ENCODE data around the gene VWA5B1. TPM values are rescaled to one million over a fixed set of nuclear protein-coding genes. Genes with fewer than 3 reads are reported as not detected.

VWA5B1 gene
- total RNA-seq, 1 experiment from 2014 or later: not detected

DNA sequence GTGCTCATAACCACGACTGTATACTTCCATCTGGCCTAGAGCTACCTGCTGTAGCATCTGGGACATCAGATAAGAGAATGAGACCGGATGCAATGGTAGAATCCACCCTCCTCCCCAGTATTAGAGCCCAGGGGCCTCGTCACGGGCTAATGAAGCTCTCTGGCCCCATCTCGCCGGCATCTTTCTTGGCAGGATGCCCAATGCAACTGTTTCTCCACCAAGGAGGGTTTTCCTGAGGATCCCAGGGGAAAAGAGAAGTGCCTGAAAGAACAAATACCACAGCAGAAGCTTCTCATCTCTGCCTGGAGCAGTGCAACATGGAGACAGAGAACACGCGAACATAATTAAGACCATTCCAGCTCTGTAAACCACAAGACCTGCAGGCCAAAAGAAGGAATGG is 80.0 kb downstream of the VWA5B1 start:
- ChIA-PET CTCF (no interaction called here), POLR2A (ENCODE audit: unreplicated experiment) (no interaction called here)
- Histone ChIP-seq H3K79me2 (ENCODE audit: low read length) (no peaks in the 10 kb centered on the region), H2AFZ (ENCODE audit: low read length) (no peak overlapping the region), H3K4me1 (ENCODE audit: insufficient read depth, low read length) (peaks cover 15% of the 10 kb centered on the region), H3K27ac (ENCODE audit: low read length) (no peak overlapping the region), H3K9me3 (ENCODE audit: low read length) (no peaks in the 10 kb centered on the region), H3K4me3 (ENCODE audit: low read length) (no peak overlapping the region), H3K9me2 (replicated peaks; ENCODE audit: low read length) (no peaks in the 10 kb centered on the region), H3K36me3 (ENCODE audit: low read depth, low read length) (no peaks in the 10 kb centered on the region), H4K20me1 (ENCODE audit: low read length) (no peaks in the 10 kb centered on the region), H3K9ac (ENCODE audit: low read length) (no peak overlapping the region), H3K27me3 (ENCODE audit: low read length) (peaks cover 21% of the 10 kb centered on the region), H3K4me2 (ENCODE audit: low read length) (no peak overlapping the region), H3F3A (ENCODE audit: low read length, unreplicated experiment) (no peaks in the 10 kb centered on the region)
- BruUV-seq (replicated peaks): no TSS peak
- no peak for DNase-seq
- intact Hi-C loops (cut with micrococcal nuclease): no loop called here
- ATAC-seq: no peak
- no peak for TF ChIP-seq EZH2 (IDR thresholded peaks at IDR 0.05; ENCODE audit: low read length, unreplicated experiment)
- TF ChIP-seq, protein P1, sequence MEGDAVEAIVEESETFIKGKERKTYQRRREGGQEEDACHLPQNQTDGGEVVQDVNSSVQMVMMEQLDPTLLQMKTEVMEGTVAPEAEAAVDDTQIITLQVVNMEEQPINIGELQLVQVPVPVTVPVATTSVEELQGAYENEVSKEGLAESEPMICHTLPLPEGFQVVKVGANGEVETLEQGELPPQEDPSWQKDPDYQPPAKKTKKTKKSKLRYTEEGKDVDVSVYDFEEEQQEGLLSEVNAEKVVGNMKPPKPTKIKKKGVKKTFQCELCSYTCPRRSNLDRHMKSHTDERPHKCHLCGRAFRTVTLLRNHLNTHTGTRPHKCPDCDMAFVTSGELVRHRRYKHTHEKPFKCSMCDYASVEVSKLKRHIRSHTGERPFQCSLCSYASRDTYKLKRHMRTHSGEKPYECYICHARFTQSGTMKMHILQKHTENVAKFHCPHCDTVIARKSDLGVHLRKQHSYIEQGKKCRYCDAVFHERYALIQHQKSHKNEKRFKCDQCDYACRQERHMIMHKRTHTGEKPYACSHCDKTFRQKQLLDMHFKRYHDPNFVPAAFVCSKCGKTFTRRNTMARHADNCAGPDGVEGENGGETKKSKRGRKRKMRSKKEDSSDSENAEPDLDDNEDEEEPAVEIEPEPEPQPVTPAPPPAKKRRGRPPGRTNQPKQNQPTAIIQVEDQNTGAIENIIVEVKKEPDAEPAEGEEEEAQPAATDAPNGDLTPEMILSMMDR (conservative IDR thresholded peaks at IDR 0.05; ENCODE audit: low read depth, low read length): no peak
- TF ChIP-seq EZH2phosphoT487 (IDR thresholded peaks at IDR 0.05; ENCODE audit: borderline replicate concordance, low read length): no peak

DNA sequence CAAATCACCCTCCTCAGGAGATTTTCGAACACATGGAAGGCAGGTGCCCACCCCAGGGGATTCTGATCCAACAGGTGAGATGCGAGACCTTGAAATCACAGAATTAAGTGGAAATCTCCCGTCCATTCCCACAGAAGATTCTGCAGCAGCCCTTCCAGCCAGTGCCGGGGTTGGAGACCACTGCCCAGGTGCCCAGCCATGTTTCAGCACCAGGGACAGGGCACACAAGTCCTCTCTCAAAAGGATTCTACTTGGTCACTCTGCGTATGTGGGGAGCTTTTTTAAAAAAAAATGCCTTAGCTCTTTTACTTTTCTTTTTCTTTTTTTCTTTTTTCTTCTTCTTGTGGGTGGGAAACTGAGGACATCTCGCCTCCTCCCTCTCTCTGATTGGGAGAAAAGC is 80.7 kb downstream of the VWA5B1 start:
- Histone ChIP-seq H3K36me3 (ENCODE audit: low read depth, low read length) (no peaks in the 10 kb centered on the region), H2AFZ (ENCODE audit: low read length) (no peak overlapping the region), H3K4me3 (ENCODE audit: low read length) (no peak overlapping the region), H3K4me2 (ENCODE audit: low read length) (no peak overlapping the region), H3K79me2 (ENCODE audit: low read length) (no peaks in the 10 kb centered on the region), H3K9ac (ENCODE audit: low read length) (no peak overlapping the region), H3K9me3 (ENCODE audit: low read length) (no peaks in the 10 kb centered on the region), H3K27me3 (ENCODE audit: low read length) (peaks cover 14% of the 10 kb centered on the region), H3K4me1 (ENCODE audit: insufficient read depth, low read length) (peaks cover 15% of the 10 kb centered on the region), H4K20me1 (ENCODE audit: low read length) (no peaks in the 10 kb centered on the region), H3K27ac (ENCODE audit: low read length) (no peak overlapping the region), H3K9me2 (replicated peaks; ENCODE audit: low read length) (no peaks in the 10 kb centered on the region), H3F3A (ENCODE audit: low read length, unreplicated experiment) (no peaks in the 10 kb centered on the region)
- intact Hi-C loops (cut with micrococcal nuclease): no loop called here
- ChIA-PET POLR2A (ENCODE audit: unreplicated experiment) (no interaction called here), CTCF (no interaction called here)
- ATAC-seq (no peak), DNase-seq (peak; percentile 18)
- TF ChIP-seq EZH2phosphoT487 (IDR thresholded peaks at IDR 0.05; ENCODE audit: borderline replicate concordance, low read length) (no peak), EZH2 (IDR thresholded peaks at IDR 0.05; ENCODE audit: low read length, unreplicated experiment) (no peak)
- TF ChIP-seq, protein P1 (conservative IDR thresholded peaks at IDR 0.05; ENCODE audit: low read depth, low read length): no peak
- BruUV-seq (replicated peaks): no TSS peak

DNA sequence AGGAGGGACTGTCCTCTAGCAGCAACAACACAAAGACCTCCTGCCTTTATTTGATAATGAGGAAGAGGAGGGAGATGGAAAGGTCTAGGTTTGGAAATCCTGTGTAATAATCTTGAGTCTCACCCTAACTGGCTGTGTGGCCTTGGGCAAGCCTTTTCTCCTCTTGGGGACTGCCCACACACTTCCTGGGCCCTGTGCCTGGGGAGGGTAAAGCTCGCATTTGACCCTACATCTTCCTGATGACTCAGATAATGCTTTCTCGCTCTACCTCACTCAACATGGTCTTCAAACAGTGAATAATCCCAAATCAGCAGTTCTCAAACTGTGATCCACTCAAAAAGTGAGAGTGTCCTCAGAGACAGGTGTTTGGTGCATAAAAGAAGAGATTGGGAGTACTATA is 81.2 kb downstream of the VWA5B1 start:
- CTCF ChIA-PET: no interaction called here
- H3K36me3 ChIP-seq (ENCODE audit: low read depth, low read length): no peaks in the 10 kb centered on the region
- TF ChIP-seq, protein P1 (conservative IDR thresholded peaks at IDR 0.05; ENCODE audit: low read depth, low read length): no peak
- TF ChIP-seq EZH2phosphoT487 (IDR thresholded peaks at IDR 0.05; ENCODE audit: borderline replicate concordance, low read length) (no peak), EZH2 (IDR thresholded peaks at IDR 0.05; ENCODE audit: low read length, unreplicated experiment) (no peak)
- H3K27ac ChIP-seq (ENCODE audit: low read length): no peak overlapping the region
- H3F3A ChIP-seq (ENCODE audit: low read length, unreplicated experiment): no peaks in the 10 kb centered on the region
- H3K4me3 ChIP-seq (ENCODE audit: low read length): no peak overlapping the region
- H3K4me2 ChIP-seq (ENCODE audit: low read length): no peak overlapping the region
- BruUV-seq (replicated peaks): no TSS peak
- intact Hi-C loops (cut with micrococcal nuclease): no loop called here
- H3K9me3 ChIP-seq (ENCODE audit: low read length): no peaks in the 10 kb centered on the region
- no peak for ATAC-seq
- peaks cover 10% of the 10 kb centered on the region for H3K4me1 ChIP-seq (ENCODE audit: insufficient read depth, low read length)
- no peaks in the 10 kb centered on the region for H3K79me2 ChIP-seq (ENCODE audit: low read length)
- H3K9ac ChIP-seq (ENCODE audit: low read length): no peak overlapping the region
- H3K9me2 ChIP-seq (replicated peaks; ENCODE audit: low read length): no peaks in the 10 kb centered on the region
- peaks cover 9% of the 10 kb centered on the region for H3K27me3 ChIP-seq (ENCODE audit: low read length)
- peak; percentile 13 for DNase-seq
- no peaks in the 10 kb centered on the region for H4K20me1 ChIP-seq (ENCODE audit: low read length)
- no peak overlapping the region for H2AFZ ChIP-seq (ENCODE audit: low read length)
- POLR2A ChIA-PET (ENCODE audit: unreplicated experiment): no interaction called here

All from PC-3 (cell line).